Measurements from ENCODE around the gene HOPX. TPM values are rescaled to one million over a fixed set of nuclear protein-coding genes. Genes with fewer than 3 reads are reported as not detected.

HOPX gene
- total and polyA plus RNA-seq, 2 of the 4 experiments (the other 2 are of a cell fraction) = 1.3 to 1.7 TPM

- POLR2A ChIA-PET (ENCODE audit: unreplicated experiment) = no interaction called here
- Histone ChIP-seq H3K9me1 (ENCODE audit: insufficient read depth, low read length) (no peaks in the 10 kb centered on the region), H4K20me1 (ENCODE audit: insufficient read depth, low read length) (no peaks in the 10 kb centered on the region), H3K36me3 (ENCODE audit: control insufficient read depth, insufficient read depth, low read length) (no peaks in the 10 kb centered on the region), H2AK5ac (ENCODE audit: low read depth, low read length) (no peak overlapping the region), H3K27me3 (ENCODE audit: control insufficient read depth, insufficient read depth, low read length) (peaks cover 17% of the 10 kb centered on the region), H3K4me3 (ENCODE audit: insufficient read depth, low read depth, low read length) (no peak overlapping the region), H3K4me1 (ENCODE audit: control insufficient read depth, insufficient read depth, low read length) (no peaks in the 10 kb centered on the region), H3K18ac (ENCODE audit: low read depth, low read length) (no peak overlapping the region), H2BK5ac (ENCODE audit: low read depth, low read length, poor library complexity, severe bottlenecking) (no peak overlapping the region), H2BK120ac (ENCODE audit: low read depth, low read length) (no peak overlapping the region), H3K4ac (ENCODE audit: low read depth, low read length) (no peak overlapping the region), H3K14ac (replicated peaks; ENCODE audit: low read depth, low read length) (no peak overlapping the region), H2BK20ac (ENCODE audit: low read depth, low read length) (no peak overlapping the region), H2AK9ac (replicated peaks; ENCODE audit: low read depth, low read length, poor library complexity) (no peak overlapping the region), H3K9me3 (ENCODE audit: control insufficient read depth, insufficient read depth, low read length) (no peaks in the 10 kb centered on the region), H4K5ac (ENCODE audit: low read depth, low read length) (no peak overlapping the region), H2AFZ (replicated peaks; ENCODE audit: low read length, poor library complexity) (no peak overlapping the region), H3K9ac (ENCODE audit: low read depth, low read length) (no peak overlapping the region), H4K8ac (ENCODE audit: low read depth in 2 of 2, low read length in 2 of 2) (no peak overlapping the region), H3K27ac (ENCODE audit: insufficient read depth, low read length) (no peak overlapping the region), H3K23ac (ENCODE audit: low read depth, low read length) (no peak overlapping the region), H3K4me2 (ENCODE audit: low read depth, low read length) (no peak overlapping the region), H3K79me1 (ENCODE audit: low read depth in 1 of 2, low read length in 2 of 2) (no peaks in the 10 kb centered on the region), H2BK15ac (ENCODE audit: low read depth, low read length) (no peak overlapping the region), H3K56ac (ENCODE audit: extremely low read depth, insufficient read depth, low read length) (no peak overlapping the region), H4K91ac (ENCODE audit: insufficient read depth, low read depth, low read length) (no peak overlapping the region)
- in situ Hi-C loops (cut with MboI; ENCODE audit: low sequenced_read_pairs) (no loop called here), dilution Hi-C loops (cut with HindIII; ENCODE audit: low sequenced_read_pairs, unreplicated experiment) (no loop called here), intact Hi-C loops (cut with micrococcal nuclease) (no loop called here)
- 33% methylated on average over 1 of the region's 2 CpGs; no CpG with 5 or more reads in 1 of the 2 experiments for WGBS, 2 experiments (ENCODE audit: extremely low coverage in 2 of 2, insufficient read length in 1 of 2)
- CTCF ChIA-PET = no interaction called here
- no peak for TF ChIP-seq RFX5 (IDR thresholded peaks at IDR 0.05; ENCODE audit: low read depth, low read length)
- no TSS peak for BruUV-seq (replicated peaks)
- DNase-seq (no peak), ATAC-seq (ENCODE audit: low read depth) (no peak)
Measured at GRCh38 chr4:56699537-56700105, 18.5 kb upstream of the HOPX start.
